HepG2 (cell line): ENCODE results near the gene PROX1. TPM values are rescaled to one million over a fixed set of nuclear protein-coding genes. Genes with fewer than 3 reads are reported as not detected.
A peak's percentile ranks its signal among the peaks of the same experiment; 100 is the strongest.

ENCODE experiments used
- ATAC-seq: fragments of 200-7000 bp; cut with Tn5 transposase; 3 replicates; pipeline ENCODE4 v1.9.1; 2020; ENCODE audit warnings: mild to moderate bottlenecking, moderate library complexity
- BruUV-seq: library from RNA; stranded (reverse); fragments of 400-500 nt; replicated peaks from 2 replicates; lab custom pipeline; 2021; lab: Mats Ljungman, UMichigan
- CTCF ChIA-PET: fragments of 300-600 bp; formaldehyde crosslinking; extraction: SDS; loops from one replicate; lab custom pipeline; 2021; ENCODE audit warnings: low total read pairs, inconsistent platforms, low intra/inter-chr PET ratio; lab: Yijun Ruan, JAX
- POLR2A ChIA-PET: fragments of 350-600 bp; sonication (Branson Sonifier 250); formaldehyde crosslinking; loops from one replicate; lab custom pipeline; 2020; ENCODE audit warnings: antibody characterized with exemption, inconsistent platforms; lab: Yijun Ruan, JAX
- DNase-seq: peaks from one replicate; pipeline ENCODE4 v3.0.0-alpha.2; 2015; ENCODE audit warnings: low spot score
- FAIRE-seq: peaks from 3 replicates; lab custom pipeline; 2011; peaks lifted over from hg19 to GRCh38; lab: Jason Lieb, UNC
- H2AFZ ChIP-seq: one replicate; pipeline ENCODE4 v1.6.1; 2011; ENCODE audit warnings: low read length, inconsistent platforms
- H3K27ac ChIP-seq: fragments of 300-600 bp; 3 replicates; pipeline ENCODE4 v1.8.0; 2011; ENCODE audit warnings: mixed run types, mild to moderate bottlenecking, mixed read lengths, low read length, inconsistent platforms; ENCODE audit not compliant: insufficient read depth; ENCODE audit errors: extremely low read length
- H3K27me3 ChIP-seq, 2 experiments: fragments of 200-600 bp in 1 of 2; 2 replicates in 1 of 2; 3 replicates in 1 of 2; pipeline versions ENCODE4 v1.6.0 to v1.8.0; 2011; ENCODE audit warnings: low read length in 2 of 2, mild to moderate bottlenecking in 2 of 2, moderate library complexity in 2 of 2, inconsistent platforms in 1 of 2; ENCODE audit not compliant: insufficient read depth in 2 of 2, control insufficient read depth in 1 of 2
- H3K36me3 ChIP-seq, 2 experiments: fragments of 200-600 bp in 1 of 2; replicated peaks in 1 of 2; 2 replicates in 1 of 2; 3 replicates in 1 of 2; pipeline versions ENCODE4 v1.5.1 to v1.8.0; 2011; ENCODE audit warnings: low read length in 2 of 2, inconsistent platforms in 1 of 2; ENCODE audit not compliant: insufficient read depth in 2 of 2, control insufficient read depth in 1 of 2
- H3K4me1 ChIP-seq: 2 replicates; pipeline ENCODE4 v1.5.1; 2012; ENCODE audit warnings: low read length, inconsistent platforms; ENCODE audit not compliant: insufficient read depth
- H3K4me2 ChIP-seq: 2 replicates; pipeline ENCODE4 v1.6.0; 2011; ENCODE audit warnings: low read depth, low read length, inconsistent platforms
- H3K4me3 ChIP-seq, 3 experiments: fragments of 200-600 bp in 1 of 3; sonication (generic), shearing (Covaris generic) in 1 of 3; replicated peaks in 1 of 3; 2 replicates each; pipeline ENCODE4 v1.5.1; 2011 to 2016; ENCODE audit warnings: low read length in 3 of 3, inconsistent platforms in 2 of 3, low read depth in 2 of 3, mild to moderate bottlenecking in 2 of 3, control low read depth in 1 of 3, mixed read lengths in 1 of 3; ENCODE audit not compliant: insufficient read depth in 1 of 3
- H3K79me2 ChIP-seq: one replicate; pipeline ENCODE4 v1.6.1; 2011; ENCODE audit warnings: low read length, inconsistent platforms; ENCODE audit not compliant: insufficient read depth
- H3K9ac ChIP-seq: 2 replicates; pipeline ENCODE4 v1.6.0; 2011; ENCODE audit warnings: mild to moderate bottlenecking, low read depth, low read length, inconsistent platforms; ENCODE audit not compliant: insufficient read depth
- H3K9me3 ChIP-seq: 2 replicates; pipeline ENCODE4 v1.5.1; 2012; ENCODE audit warnings: mild to moderate bottlenecking, low read length
- H4K20me1 ChIP-seq: 2 replicates; pipeline ENCODE4 v1.6.0; 2011; ENCODE audit warnings: inconsistent platforms, mild to moderate bottlenecking, low read length, moderate library complexity; ENCODE audit not compliant: insufficient read depth
- ASH2L ChIP-seq: fragments of 300-600, 200-600 bp; sonication (generic); IDR thresholded peaks from 2 replicates; pipeline ENCODE4 v1.7.0; 2017; ENCODE audit warnings: low read depth, mild to moderate bottlenecking, moderate library complexity, mixed read lengths, low read length; ENCODE audit not compliant: insufficient read length
- BCL6 ChIP-seq: IDR thresholded peaks from 2 replicates; pipeline ENCODE4 v1.6.1; 2016; ENCODE audit warnings: missing genetic modification reagents, missing compliant biosample characterization
- CENPX ChIP-seq: sonication (generic); formaldehyde crosslinking; IDR thresholded peaks from 2 replicates; pipeline ENCODE4 v1.9.0; 2021; ENCODE audit warnings: mild to moderate bottlenecking, missing genetic modification reagents, moderate library complexity
- HOXA5 ChIP-seq: sonication (generic); formaldehyde crosslinking; IDR thresholded peaks from 2 replicates; pipeline ENCODE4 v1.4.0; 2020; ENCODE audit warnings: missing genetic modification reagents
- PHF20 ChIP-seq: sonication (generic); formaldehyde crosslinking; IDR thresholded peaks from 2 replicates; pipeline ENCODE4 v1.5.0; 2020; ENCODE audit warnings: mild to moderate bottlenecking, missing genetic modification reagents
- TRIM24 ChIP-seq: sonication (generic); formaldehyde crosslinking; IDR thresholded peaks from 2 replicates; pipeline ENCODE4 v1.8.0; 2022; ENCODE audit warnings: mild to moderate bottlenecking, missing genetic modification reagents
- XBP1 ChIP-seq: sonication (generic); formaldehyde crosslinking; IDR thresholded peaks from 2 replicates; pipeline ENCODE4 v1.5.0; 2020; ENCODE audit warnings: missing genetic modification reagents
- ZFP82 ChIP-seq: sonication (generic); formaldehyde crosslinking; IDR thresholded peaks from 2 replicates; pipeline ENCODE4 v1.5.1; 2020; ENCODE audit warnings: mild to moderate bottlenecking, missing genetic modification reagents, borderline replicate concordance
- ZFYVE20 ChIP-seq: sonication (generic); formaldehyde crosslinking; IDR thresholded peaks from 2 replicates; pipeline ENCODE4 v1.8.0; 2023; ENCODE audit warnings: low read depth, mild to moderate bottlenecking, moderate library complexity, missing genetic modification reagents, borderline replicate concordance
- ZNF282 ChIP-seq: fragments of 450-650 bp; IDR thresholded peaks from 2 replicates; pipeline ENCODE4 v1.6.1; 2018; ENCODE audit not compliant: partially characterized antibody
- ZNF441 ChIP-seq: sonication (generic); formaldehyde crosslinking; IDR thresholded peaks from 2 replicates; pipeline ENCODE4 v1.7.0; 2021; ENCODE audit warnings: missing genetic modification reagents, borderline replicate concordance
- WGBS: methylation state at CpG from one replicate; pipeline ENCODE4 v1.1.6; 2017; ENCODE audit warnings: low lambda C conversion rate; 5-methylcytosine and 5-hydroxymethylcytosine counted together
- in situ Hi-C: cut with HindIII; loops from 2 replicates; pipeline ENCODE4 v1.10.0; 2017; ENCODE audit warnings: low pct_unique_long_range_greater_than_20kb; ENCODE audit not compliant: extremely low pct_ligation_motif_present
- intact Hi-C: fragments of 100-400 bp; cut with micrococcal nuclease; formaldehyde crosslinking; loops from one replicate; pipeline ENCODE4 v1.10.0; 2022; ENCODE audit not compliant: unreplicated experiment
- polyA plus RNA-seq, 8 experiments: library from polyadenylated mRNA; depleted of rRNA in 3 of 8; stranded (reverse) in 7 of 8; unstranded in 1 of 8; fragments of >200 nt; fragmentation: Illumina TruSeq in 4 of 8; extraction: Trizol in 4 of 8; gene quantifications; 2 replicates each; pipeline versions ENCODE4 v1.2.1 to v1.2.3, GENCODE V29; 2011 to 2016; ENCODE audit warnings: low read depth in 4 of 8, missing spikeins in 1 of 8, mixed read lengths in 1 of 8; ENCODE audit not compliant: insufficient read depth in 1 of 8
- total RNA-seq, 5 experiments: library from RNA; depleted of rRNA; stranded (reverse); fragments of >200 nt; fragmentation: Illumina TruSeq; extraction: Trizol; gene quantifications; 2 replicates each; pipeline ENCODE4 v1.2.3, GENCODE V29; 2016; ENCODE audit warnings: low read depth in 1 of 5
- TF ChIP-seq, protein P1 (sequence below): sonication (generic); formaldehyde crosslinking; conservative IDR thresholded peaks from 2 replicates; pipeline ENCODE4 v1.4.0; 2020; ENCODE audit warnings: missing genetic modification reagents
- TF ChIP-seq, protein P2 (sequence below): sonication (generic); formaldehyde crosslinking; IDR thresholded peaks from 2 replicates; pipeline ENCODE4 v1.5.1; 2020; ENCODE audit warnings: mild to moderate bottlenecking, missing genetic modification reagents, moderate library complexity
- TF ChIP-seq, protein P3 (sequence below): fragments of 450-650 bp; IDR thresholded peaks from 2 replicates; pipeline ENCODE4 v1.6.1; 2017
- TF ChIP-seq, protein P4 (sequence below): sonication (generic); formaldehyde crosslinking; IDR thresholded peaks from 2 replicates; pipeline ENCODE4 v1.5.0; 2020; ENCODE audit warnings: missing genetic modification reagents
- TF ChIP-seq, protein P5 (sequence below): sonication (generic); formaldehyde crosslinking; IDR thresholded peaks from 2 replicates; pipeline ENCODE4 v1.5.0; 2020; ENCODE audit warnings: missing genetic modification reagents

PROX1 gene
- total and polyA plus RNA-seq, 2 of the 13 experiments (the other 11 are each of a cell fraction or from before 2014, with no cell fraction given), result 12.3 to 30.2 TPM

DNA sequence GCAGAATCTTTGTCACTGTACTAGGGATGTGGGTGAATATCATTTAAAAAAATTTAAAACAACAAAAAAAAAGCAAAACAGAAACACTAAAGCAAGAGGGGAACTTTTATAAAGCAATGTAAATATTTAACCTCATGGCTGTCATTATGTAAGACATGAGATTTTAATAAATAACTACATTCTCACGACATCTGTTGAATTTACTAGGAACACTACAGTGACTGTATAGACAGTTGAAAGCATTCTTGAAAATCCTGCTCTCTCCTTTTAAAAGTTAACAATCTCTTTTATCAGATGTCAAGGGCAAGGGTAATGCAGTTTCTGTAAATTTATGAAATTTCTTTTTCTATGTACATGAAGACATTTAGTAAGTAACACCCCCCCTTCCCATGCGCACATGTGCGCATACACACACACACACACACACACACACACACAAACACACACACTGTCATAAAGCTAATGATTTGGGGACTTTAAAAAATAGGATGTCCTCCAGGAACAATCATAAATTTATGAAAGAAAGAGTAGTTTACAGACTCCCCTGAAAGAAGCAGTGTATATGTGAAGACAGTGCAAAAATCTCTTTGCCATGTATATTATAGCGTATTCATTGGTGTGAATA lies 51.7 kb downstream of the PROX1 start:
- no peak for FAIRE-seq
- Histone ChIP-seq H3K79me2 (no peaks in the 10 kb centered on the region), H3K9ac (no peak overlapping the region), H3K27ac (peak overlapping the region; percentile 55), H3K36me3 (peaks cover 17 to 34% of the 10 kb centered on the region in 2 experiments), H3K27me3 (no peaks in the 10 kb centered on the region; a peak in 1 of 5 replicates), H2AFZ (no peak overlapping the region), H3K9me3 (no peaks in the 10 kb centered on the region), H3K4me2 (peak overlapping the region; percentile 16), H3K4me3 (no peak overlapping the region), H3K4me1 (peaks cover 76% of the 10 kb centered on the region), H4K20me1 (no peaks in the 10 kb centered on the region)
- ChIA-PET POLR2A (interaction anchor here (0.9 to 7.2 kb wide), 7 partner anchors 11 to 218 kb away, joined by 3 to 78 read pairs (median 6); partner anchors contain the start of gene PROX1), CTCF (no interaction called here)
- no TSS peak for BruUV-seq
- peak; percentile 38 for ATAC-seq
- DNase-seq, result peak; percentile 58
- in situ Hi-C loops, result no loop called here
- WGBS, result 71% methylated on average over 4 of the region's 4 CpGs
- intact Hi-C loops, result no loop called here
- TF ChIP-seq, protein P1, sequence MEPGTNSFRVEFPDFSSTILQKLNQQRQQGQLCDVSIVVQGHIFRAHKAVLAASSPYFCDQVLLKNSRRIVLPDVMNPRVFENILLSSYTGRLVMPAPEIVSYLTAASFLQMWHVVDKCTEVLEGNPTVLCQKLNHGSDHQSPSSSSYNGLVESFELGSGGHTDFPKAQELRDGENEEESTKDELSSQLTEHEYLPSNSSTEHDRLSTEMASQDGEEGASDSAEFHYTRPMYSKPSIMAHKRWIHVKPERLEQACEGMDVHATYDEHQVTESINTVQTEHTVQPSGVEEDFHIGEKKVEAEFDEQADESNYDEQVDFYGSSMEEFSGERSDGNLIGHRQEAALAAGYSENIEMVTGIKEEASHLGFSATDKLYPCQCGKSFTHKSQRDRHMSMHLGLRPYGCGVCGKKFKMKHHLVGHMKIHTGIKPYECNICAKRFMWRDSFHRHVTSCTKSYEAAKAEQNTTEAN, result no peak
- no peak for TF ChIP-seq ZNF441 (CRISPR knock-in tag)
- TF ChIP-seq ASH2L, result peak; percentile 35
- TF ChIP-seq HOXA5 (CRISPR knock-in tag), result no peak
- TF ChIP-seq, protein P2, sequence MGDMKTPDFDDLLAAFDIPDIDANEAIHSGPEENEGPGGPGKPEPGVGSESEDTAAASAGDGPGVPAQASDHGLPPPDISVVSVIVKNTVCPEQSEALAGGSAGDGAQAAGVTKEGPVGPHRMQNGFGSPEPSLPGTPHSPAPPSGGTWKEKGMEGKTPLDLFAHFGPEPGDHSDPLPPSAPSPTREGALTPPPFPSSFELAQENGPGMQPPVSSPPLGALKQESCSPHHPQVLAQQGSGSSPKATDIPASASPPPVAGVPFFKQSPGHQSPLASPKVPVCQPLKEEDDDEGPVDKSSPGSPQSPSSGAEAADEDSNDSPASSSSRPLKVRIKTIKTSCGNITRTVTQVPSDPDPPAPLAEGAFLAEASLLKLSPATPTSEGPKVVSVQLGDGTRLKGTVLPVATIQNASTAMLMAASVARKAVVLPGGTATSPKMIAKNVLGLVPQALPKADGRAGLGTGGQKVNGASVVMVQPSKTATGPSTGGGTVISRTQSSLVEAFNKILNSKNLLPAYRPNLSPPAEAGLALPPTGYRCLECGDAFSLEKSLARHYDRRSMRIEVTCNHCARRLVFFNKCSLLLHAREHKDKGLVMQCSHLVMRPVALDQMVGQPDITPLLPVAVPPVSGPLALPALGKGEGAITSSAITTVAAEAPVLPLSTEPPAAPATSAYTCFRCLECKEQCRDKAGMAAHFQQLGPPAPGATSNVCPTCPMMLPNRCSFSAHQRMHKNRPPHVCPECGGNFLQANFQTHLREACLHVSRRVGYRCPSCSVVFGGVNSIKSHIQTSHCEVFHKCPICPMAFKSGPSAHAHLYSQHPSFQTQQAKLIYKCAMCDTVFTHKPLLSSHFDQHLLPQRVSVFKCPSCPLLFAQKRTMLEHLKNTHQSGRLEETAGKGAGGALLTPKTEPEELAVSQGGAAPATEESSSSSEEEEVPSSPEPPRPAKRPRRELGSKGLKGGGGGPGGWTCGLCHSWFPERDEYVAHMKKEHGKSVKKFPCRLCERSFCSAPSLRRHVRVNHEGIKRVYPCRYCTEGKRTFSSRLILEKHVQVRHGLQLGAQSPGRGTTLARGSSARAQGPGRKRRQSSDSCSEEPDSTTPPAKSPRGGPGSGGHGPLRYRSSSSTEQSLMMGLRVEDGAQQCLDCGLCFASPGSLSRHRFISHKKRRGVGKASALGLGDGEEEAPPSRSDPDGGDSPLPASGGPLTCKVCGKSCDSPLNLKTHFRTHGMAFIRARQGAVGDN (CRISPR knock-in tag), result no peak
- no peak for TF ChIP-seq XBP1 (CRISPR knock-in tag)
- no peak for TF ChIP-seq CENPX (CRISPR knock-in tag)
- no peak for TF ChIP-seq PHF20 (CRISPR knock-in tag)
- TF ChIP-seq ZFP82 (CRISPR knock-in tag), result no peak
- TF ChIP-seq, protein P3, sequence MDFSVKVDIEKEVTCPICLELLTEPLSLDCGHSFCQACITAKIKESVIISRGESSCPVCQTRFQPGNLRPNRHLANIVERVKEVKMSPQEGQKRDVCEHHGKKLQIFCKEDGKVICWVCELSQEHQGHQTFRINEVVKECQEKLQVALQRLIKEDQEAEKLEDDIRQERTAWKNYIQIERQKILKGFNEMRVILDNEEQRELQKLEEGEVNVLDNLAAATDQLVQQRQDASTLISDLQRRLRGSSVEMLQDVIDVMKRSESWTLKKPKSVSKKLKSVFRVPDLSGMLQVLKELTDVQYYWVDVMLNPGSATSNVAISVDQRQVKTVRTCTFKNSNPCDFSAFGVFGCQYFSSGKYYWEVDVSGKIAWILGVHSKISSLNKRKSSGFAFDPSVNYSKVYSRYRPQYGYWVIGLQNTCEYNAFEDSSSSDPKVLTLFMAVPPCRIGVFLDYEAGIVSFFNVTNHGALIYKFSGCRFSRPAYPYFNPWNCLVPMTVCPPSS, result no peak
- TF ChIP-seq, protein P4, sequence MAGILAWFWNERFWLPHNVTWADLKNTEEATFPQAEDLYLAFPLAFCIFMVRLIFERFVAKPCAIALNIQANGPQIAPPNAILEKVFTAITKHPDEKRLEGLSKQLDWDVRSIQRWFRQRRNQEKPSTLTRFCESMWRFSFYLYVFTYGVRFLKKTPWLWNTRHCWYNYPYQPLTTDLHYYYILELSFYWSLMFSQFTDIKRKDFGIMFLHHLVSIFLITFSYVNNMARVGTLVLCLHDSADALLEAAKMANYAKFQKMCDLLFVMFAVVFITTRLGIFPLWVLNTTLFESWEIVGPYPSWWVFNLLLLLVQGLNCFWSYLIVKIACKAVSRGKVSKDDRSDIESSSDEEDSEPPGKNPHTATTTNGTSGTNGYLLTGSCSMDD (CRISPR knock-in tag), result no peak
- no peak for TF ChIP-seq TRIM24
- TF ChIP-seq BCL6 (CRISPR knock-in tag), result peak; percentile 86
- TF ChIP-seq, protein P5, sequence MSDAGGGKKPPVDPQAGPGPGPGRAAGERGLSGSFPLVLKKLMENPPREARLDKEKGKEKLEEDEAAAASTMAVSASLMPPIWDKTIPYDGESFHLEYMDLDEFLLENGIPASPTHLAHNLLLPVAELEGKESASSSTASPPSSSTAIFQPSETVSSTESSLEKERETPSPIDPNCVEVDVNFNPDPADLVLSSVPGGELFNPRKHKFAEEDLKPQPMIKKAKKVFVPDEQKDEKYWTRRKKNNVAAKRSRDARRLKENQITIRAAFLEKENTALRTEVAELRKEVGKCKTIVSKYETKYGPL (CRISPR knock-in tag), result 0 out of 2 replicates have a peak, but pooled peaks have one; percentile 49
- no peak for TF ChIP-seq ZNF282
- TF ChIP-seq ZFYVE20 (CRISPR knock-in tag), result no peak
